Iris pigment epithelial cell (primary cell): ENCODE measurements around the gene FUT8.
"Not testable (repeated sequence)": the region's sequence is repeated elsewhere in the genome, so short reads cannot be mapped to it uniquely, and the experiment has no call there.

ENCODE experiments used
- DNase-seq: peaks from one replicate; pipeline ENCODE4 v3.0.0-alpha.2; 2011; ENCODE audit warnings: low read depth

Gene FUT8

DNA sequence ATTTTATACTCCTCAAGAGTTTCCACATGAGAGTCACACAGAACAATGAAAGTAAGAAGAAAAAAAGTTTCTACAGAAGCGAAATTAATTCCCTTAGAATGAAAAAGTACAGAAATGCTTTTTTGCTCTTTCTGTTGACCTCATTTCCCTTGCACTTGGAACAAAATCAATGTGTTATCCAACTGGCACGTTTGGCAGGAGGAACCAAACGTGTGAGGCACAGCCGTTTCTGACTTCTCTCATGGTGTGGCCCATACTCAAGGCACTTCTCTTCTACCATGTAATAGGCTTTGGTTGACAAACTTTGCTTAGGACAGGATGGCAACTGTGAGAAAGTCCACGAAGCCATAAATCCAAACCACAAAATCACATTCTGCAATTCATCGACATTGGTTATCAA lies 297.0 kb downstream of the FUT8 start:
- no peak for DNase-seq

DNA sequence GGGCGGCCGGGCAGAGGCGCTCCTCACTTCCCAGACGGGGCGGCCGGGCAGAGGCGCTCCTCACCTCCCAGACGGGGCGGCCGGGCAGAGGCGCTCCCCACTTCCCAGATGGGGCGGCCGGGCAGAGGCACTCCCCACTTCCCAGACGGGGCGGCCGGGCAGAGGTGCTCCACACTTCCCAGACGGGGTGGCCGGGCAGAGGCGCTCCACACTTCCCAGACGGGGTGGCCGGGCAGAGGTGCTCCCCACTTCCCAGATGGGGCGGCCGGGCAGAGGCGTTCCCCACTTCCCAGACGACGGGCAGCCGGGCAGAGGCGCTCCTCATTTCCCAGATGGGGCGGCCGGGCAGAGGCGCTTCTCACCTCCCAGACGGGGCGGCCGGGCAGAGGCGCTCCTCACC lies 304.3 kb downstream of the FUT8 start:
- not testable (repeated sequence) for DNase-seq

DNA sequence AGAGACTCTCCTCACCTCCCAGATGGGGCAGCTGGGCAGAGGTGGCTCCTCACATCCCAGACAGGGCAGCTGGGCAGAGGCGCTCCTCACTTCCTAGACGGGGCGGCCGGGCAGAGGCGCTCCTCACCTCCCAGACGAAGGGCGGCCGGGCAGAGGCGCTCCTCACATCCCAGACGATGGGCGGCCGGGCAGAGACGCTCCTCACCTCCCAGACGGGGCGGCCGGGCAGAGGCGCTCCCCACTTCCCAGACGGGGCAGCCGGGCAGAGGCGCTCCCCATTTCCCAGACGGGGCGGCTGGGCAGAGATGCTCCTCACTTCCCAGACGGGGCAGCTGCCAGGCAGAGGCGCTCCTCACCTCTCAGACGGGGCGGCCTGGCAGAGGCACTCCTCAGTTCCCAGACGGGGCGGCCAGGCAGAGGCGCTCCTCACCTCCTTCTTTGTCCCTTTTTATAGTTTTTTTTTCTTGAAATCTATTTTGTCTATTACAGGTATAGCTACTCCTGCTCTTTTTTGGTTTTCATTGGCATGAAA lies 304.9 kb downstream of the FUT8 start:
- DNase-seq, result not testable (repeated sequence)

DNA sequence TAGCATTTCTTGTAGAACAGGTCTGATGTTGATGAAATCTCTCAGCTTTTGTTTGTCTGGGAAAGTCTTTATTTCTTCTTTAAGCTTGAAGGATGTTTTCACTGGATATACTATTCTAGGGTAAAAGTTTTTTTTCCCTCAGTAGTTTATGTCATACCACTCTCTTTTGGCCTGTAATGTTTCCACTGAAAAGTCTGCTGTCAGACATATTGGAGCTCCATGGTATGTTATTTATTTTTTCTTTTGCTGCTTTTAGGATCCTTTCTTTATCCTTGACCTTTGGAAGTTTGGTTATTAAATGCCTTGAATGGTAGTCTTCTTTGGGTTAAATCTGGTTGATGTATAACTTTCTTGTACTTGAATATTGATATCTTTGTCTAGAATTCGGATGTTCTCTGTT lies 306.1 kb downstream of the FUT8 start:
- no peak for DNase-seq

GRCh38 chr14:65720171-65720570 lies 307.6 kb downstream of the FUT8 start:
- no peak for DNase-seq

- DNase-seq, result no peak
These were observed 308.2 kb downstream of the FUT8 start for GRCh38 chr14:65720743-65721142.

DNA sequence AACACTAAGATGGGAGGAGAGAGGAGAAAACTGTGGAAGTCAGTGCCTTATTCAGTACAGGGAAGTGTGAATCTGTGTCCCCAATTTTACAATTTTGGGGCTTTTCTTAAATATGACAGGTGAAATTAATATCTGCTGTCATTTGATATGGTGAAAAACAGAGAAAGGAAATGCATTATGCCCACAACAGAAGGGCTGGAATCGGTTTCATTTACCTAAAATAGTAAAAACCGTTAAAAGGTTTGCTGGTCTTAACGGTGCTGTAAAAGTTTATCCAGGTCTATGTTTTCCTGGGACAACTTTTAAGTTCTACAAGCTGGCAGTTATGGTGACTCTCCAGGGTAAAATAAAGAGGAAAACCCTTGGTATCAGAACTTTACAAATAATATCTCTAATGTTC lies 310.8 kb downstream of the FUT8 start:
- DNase-seq, result no peak

DNA sequence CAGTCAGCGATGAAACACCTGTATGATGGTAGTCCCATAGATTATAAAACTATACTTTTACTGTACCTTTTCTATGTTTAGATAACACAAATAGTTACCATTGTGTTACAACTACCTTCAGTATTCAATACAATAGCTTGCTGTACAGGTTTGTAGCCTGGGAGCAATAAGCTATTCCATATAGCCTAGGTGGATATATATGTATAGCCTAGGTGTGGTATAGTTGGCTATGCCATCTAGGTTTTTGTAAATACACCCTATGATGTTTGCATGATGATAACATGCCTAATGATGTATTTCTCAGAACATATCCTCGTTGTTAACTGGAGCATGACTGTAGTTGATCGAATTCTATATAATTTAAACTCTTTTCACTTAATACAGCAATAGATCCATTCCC lies 316.1 kb downstream of the FUT8 start:
- DNase-seq, result no peak

- DNase-seq, result no peak
These were observed 317.0 kb downstream of the FUT8 start for GRCh38 chr14:65729566-65729965.

- DNase-seq, result peak; percentile 8
These were observed 319.5 kb downstream of the FUT8 start for GRCh38 chr14:65731933-65732506.

- no peak for DNase-seq
These were observed 325.8 kb downstream of the FUT8 start for GRCh38 chr14:65738339-65738738.

GRCh38 chr14:65745396-65746190 lies 333.1 kb downstream of the FUT8 start:
- no peak for DNase-seq

DNA sequence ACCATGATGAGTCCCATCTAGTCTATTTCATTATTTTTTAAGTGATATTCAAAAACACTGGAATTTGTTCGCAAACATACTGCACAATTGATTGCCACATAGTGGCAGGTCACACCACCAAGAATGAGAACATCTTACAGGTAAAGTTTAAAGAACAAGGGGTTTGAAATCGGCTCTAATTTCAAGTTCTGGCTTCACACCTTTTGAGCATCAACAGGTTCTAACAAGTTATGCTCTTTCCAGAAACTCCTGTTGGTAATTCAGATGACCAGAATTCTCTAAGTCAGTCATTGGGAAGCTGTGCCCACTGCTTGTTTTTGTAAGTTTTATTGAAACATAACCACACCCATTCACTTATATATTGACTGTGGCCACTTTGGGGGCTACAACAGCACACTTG lies 336.3 kb downstream of the FUT8 start:
- no peak for DNase-seq

DNA sequence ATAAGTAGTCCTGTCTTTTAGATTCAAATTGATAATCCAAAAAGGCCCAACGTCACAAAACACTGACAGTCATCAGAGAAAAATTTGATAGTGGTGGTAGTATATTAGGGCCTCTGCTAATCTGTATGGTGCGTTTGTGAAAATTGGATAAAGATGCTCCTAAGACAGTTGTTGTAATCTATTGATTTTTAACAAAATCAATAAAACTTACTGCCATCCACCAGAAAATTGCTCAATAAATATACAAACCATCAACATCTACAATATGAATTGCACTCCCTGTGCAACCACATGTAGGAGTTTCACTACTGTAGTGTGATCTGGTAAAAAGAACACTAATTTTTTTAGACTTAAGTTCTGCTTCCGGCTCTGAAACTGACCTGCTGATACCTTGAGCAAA lies 336.8 kb downstream of the FUT8 start:
- DNase-seq, result no peak

GRCh38 chr14:65750906-65751305 lies 338.4 kb downstream of the FUT8 start:
- DNase-seq, result no peak

GRCh38 chr14:65751510-65751909 lies 339.0 kb downstream of the FUT8 start:
- DNase-seq, result no peak

DNA sequence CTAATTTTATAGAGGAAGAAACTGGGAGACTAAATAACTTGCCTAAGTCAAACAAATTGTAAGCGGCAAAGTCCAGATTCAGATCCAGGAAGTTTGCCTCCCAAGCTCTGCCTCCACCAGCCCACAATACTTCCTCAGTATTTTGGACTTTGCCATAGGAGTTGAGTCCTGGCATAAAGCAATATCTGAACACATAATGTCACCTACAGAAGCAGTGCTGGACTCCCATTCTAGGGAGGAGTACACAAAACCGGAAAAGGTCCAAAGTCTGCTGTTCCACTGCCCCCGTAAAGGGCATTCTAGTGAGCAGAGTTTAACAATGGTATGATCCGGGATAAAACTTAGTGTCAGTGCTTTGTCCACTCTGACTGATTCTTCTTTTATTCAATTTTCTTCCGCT lies 340.5 kb downstream of the FUT8 start:
- DNase-seq, result no peak

DNA sequence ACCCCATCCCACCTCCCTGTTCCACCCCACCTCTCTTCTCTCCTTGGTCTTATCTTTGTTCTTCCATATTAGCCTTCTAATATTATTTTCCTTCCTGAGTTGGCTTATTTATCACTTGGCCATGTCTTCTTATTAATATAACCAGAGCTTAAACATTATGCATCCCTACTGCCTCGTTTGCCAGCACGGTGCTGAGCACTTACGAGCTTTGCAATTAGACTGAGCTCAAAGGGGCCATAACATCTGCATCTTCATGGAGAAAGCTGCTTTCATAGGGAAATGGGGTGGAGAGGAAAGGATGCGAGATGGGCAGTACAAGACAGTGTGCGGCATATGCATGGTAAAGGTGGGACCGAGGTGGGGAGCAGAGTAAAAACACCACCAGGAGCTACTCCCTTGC lies 342.8 kb downstream of the FUT8 start:
- DNase-seq, result no peak

- DNase-seq, result no peak
These were observed 344.4 kb downstream of the FUT8 start for GRCh38 chr14:65756880-65757279.

DNA sequence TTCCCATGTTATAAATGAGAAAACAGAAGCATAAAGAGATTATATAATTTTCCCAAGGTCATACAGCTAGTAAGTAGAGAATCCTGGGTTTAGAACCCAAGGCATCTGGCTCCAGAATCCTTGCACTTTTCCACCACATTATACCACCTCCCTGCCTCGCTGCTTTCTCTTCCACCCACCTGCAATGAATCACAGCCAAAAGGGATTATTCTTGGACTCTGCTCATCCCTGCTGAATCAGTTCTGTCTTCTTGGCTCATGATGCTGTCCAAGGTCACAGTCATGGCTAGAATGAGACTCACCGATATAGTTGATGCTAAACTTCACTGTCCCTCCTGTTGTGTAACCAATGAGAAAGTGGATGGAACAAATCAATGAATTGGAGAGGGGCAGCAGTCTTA lies 356.6 kb downstream of the FUT8 start:
- peak; percentile 3 for DNase-seq

- DNase-seq, result no peak
These were observed 358.2 kb downstream of the FUT8 start for GRCh38 chr14:65770681-65771080.

DNA sequence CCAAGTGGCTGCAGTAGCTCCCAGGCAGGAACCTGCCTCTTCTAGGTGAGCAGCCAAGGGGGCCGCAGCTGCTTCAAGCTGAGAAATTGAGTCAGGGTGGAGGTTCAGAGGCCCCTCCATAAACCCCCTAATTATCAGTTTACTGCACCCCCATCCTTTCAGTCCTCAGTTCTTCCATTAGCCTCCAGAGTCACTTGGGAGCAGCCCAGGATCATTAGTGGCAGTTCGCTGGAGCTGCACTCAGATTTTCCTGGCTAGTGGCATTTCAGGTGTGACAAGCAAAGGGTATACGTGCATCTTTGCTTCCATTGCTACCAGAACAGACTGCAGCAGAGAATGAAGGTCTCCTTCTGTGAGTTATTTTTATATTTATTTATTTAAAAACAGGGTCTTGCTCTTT lies 358.7 kb downstream of the FUT8 start:
- no peak for DNase-seq

DNA sequence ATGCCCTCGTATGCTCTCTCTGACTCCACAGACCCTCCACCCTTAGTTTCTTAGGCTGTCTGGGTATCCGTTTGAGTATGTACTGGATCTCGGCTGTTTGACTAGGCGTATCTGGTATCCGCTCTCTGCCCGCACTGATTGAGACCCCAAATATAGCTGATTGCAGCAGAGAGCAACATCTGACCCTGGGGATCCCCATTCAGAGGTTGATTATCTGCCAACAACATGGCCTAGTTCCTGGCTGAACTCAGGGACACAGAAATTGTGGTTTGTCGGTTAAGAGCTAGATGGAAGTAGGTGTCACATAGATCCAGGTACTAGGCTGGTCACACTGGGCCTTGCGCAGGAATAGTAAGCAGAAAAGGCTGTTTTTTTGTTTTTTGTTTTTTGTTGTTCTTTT lies 359.9 kb downstream of the FUT8 start:
- DNase-seq, result no peak
